Upper lobe of left lung (tissue), 4 donors: Measurements from ENCODE around the gene USP53.

Experiments
- POLR2A ChIP-seq, 4 donors: fragments of 450-650 bp; IDR thresholded peaks; one replicate each; pipeline ENCODE4 v1.5.1; 2016 to 2017; ENCODE audit warnings: antibody characterized with exemption in 4 of 4, mild to moderate bottlenecking in 2 of 4
- POLR2AphosphoS5 ChIP-seq, 2 donors: sonication (generic); formaldehyde crosslinking; IDR thresholded peaks; one replicate each; pipeline ENCODE4 v1.5.1; 2017; ENCODE audit warnings: antibody characterized with exemption in 2 of 2
- TF ChIP-seq, protein P1 (sequence below), 6 experiments: fragments of 450-650 bp in 4 of 6; fragments of 200-600 bp in 2 of 6; sonication (generic) in 2 of 6; IDR thresholded peaks; one replicate each; pipeline ENCODE4 v1.5.1; 2016 to 2019; ENCODE audit warnings: antibody characterized with exemption in 6 of 6

DNA sequence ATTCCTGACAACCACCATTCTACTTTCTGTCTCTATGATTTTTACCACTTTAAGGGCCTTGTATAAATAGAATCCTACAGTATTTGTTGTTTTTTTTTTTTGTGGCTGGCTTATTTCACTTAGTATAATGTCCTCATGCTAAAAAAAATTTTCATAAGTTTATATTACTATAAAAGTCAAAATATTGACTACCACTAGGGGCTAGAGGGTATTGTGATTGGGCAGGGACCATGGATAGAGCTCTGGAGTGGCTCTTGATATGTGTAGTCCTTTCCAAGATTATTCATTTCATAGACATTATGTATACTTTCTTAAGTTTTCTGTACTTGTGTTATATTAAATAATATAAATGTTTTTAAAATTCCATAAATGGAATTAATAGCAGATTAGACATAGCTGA is 42.3 kb upstream of the USP53 start:
- TF ChIP-seq, protein P1, sequence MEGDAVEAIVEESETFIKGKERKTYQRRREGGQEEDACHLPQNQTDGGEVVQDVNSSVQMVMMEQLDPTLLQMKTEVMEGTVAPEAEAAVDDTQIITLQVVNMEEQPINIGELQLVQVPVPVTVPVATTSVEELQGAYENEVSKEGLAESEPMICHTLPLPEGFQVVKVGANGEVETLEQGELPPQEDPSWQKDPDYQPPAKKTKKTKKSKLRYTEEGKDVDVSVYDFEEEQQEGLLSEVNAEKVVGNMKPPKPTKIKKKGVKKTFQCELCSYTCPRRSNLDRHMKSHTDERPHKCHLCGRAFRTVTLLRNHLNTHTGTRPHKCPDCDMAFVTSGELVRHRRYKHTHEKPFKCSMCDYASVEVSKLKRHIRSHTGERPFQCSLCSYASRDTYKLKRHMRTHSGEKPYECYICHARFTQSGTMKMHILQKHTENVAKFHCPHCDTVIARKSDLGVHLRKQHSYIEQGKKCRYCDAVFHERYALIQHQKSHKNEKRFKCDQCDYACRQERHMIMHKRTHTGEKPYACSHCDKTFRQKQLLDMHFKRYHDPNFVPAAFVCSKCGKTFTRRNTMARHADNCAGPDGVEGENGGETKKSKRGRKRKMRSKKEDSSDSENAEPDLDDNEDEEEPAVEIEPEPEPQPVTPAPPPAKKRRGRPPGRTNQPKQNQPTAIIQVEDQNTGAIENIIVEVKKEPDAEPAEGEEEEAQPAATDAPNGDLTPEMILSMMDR (IDR thresholded peaks at IDR 0.05), result no peak
- TF ChIP-seq POLR2AphosphoS5 (IDR thresholded peaks at IDR 0.05) (no peak), POLR2A (IDR thresholded peaks at IDR 0.05) (no peak)
